ENCODE results near the gene CDK5R2.

Gene CDK5R2

DNA sequence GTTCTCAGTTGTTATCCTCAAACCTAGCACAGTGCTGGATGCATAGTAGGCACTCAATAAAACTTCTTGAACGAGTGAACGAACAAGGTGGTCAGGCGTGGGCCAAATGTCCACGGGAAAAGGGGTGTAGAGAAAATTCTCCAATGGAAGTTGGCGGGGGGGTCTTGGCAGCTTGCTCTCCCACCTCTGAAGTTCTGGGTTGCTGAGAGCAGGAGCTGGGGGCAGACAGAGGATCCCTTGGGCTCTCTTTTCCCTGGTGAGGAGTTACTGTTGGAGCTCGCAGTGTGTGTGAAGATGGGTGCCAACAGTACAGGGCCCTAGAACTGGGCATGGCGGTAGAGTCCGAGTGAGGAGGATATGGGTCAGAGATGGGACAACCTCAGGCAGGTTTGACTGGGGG, 36.1 kb downstream of the CDK5R2 start:
- no peak for ATAC-seq
- TF ChIP-seq GLIS3 (CRISPR knock-in tag; IDR thresholded peaks at IDR 0.05), result no peak
- TF ChIP-seq ZC3H10 (CRISPR knock-in tag; IDR thresholded peaks at IDR 0.05), result no peak
- no peak for TF ChIP-seq PPARA (CRISPR knock-in tag; IDR thresholded peaks at IDR 0.05; ENCODE audit: borderline replicate concordance)

GRCh38 chr2:218995972-218996711, 36.7 kb downstream of the CDK5R2 start:
- peak; percentile 89 for ATAC-seq

DNA sequence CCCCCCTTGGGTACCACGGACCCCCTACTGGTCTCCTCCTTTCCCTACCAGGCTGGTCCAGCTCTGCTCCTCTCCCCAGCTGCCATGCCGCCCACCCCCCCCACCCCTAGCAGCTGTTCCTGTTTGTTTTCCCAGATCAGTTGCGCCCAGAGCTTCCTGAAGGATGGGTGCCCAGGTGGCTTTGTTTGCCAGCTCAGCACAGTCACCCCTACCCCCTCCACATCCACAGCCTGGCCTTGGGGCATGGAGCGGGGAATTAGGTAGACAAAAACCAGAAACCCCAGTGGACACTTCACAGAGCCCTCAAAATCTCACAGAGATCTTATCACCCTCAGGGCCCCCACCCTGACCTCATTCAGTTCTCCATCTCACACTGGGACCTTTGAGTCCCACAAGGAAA, 37.5 kb downstream of the CDK5R2 start:
- no peak; the same call in 2 of the 3 replicates for ATAC-seq
- TF ChIP-seq PPARA (CRISPR knock-in tag; IDR thresholded peaks at IDR 0.05; ENCODE audit: borderline replicate concordance), result no peak
- peak; percentile 73; the same call in 1 of the 2 replicates for TF ChIP-seq TCF4 (CRISPR knock-in tag; IDR thresholded peaks at IDR 0.05; ENCODE audit: borderline replicate concordance)

More at GRCh38 chr2:218995972-218996711, 36.7 kb downstream of the CDK5R2 start:
- TF ChIP-seq ZFP30 (CRISPR knock-in tag; IDR thresholded peaks at IDR 0.05) (0 out of 2 replicates have a peak, but pooled peaks have one; percentile 4), ZNF8 (CRISPR knock-in tag; IDR thresholded peaks at IDR 0.05) (no peak)
- TF ChIP-seq, protein P1, sequence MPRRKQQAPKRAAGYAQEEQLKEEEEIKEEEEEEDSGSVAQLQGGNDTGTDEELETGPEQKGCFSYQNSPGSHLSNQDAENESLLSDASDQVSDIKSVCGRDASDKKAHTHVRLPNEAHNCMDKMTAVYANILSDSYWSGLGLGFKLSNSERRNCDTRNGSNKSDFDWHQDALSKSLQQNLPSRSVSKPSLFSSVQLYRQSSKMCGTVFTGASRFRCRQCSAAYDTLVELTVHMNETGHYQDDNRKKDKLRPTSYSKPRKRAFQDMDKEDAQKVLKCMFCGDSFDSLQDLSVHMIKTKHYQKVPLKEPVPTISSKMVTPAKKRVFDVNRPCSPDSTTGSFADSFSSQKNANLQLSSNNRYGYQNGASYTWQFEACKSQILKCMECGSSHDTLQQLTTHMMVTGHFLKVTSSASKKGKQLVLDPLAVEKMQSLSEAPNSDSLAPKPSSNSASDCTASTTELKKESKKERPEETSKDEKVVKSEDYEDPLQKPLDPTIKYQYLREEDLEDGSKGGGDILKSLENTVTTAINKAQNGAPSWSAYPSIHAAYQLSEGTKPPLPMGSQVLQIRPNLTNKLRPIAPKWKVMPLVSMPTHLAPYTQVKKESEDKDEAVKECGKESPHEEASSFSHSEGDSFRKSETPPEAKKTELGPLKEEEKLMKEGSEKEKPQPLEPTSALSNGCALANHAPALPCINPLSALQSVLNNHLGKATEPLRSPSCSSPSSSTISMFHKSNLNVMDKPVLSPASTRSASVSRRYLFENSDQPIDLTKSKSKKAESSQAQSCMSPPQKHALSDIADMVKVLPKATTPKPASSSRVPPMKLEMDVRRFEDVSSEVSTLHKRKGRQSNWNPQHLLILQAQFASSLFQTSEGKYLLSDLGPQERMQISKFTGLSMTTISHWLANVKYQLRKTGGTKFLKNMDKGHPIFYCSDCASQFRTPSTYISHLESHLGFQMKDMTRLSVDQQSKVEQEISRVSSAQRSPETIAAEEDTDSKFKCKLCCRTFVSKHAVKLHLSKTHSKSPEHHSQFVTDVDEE (CRISPR knock-in tag; IDR thresholded peaks at IDR 0.05), result peak; percentile 76

DNA sequence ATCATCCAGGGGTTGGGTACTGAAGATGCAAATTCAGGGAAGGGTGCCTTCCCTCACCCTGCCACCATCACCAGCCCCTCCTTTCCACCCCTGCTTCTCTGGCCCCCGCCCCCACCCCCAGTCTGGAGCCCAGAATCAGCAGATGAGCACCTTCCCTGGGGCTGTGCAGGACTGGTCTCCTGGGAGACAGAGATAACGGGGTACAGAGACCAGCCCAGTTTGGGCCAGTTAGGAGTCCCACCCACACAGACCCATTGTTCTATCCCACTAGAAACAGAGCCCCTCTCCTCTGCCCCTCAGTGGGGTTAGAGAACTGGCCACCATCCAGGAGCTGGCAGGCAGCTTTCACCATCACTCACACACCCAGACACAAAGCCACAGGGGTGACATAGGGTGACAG, 38.3 kb downstream of the CDK5R2 start:
- no peak; the same call in 2 of the 3 replicates for ATAC-seq

More for the DNA sequence above, 38.3 kb downstream of the CDK5R2 start:
- TF ChIP-seq, protein P2, sequence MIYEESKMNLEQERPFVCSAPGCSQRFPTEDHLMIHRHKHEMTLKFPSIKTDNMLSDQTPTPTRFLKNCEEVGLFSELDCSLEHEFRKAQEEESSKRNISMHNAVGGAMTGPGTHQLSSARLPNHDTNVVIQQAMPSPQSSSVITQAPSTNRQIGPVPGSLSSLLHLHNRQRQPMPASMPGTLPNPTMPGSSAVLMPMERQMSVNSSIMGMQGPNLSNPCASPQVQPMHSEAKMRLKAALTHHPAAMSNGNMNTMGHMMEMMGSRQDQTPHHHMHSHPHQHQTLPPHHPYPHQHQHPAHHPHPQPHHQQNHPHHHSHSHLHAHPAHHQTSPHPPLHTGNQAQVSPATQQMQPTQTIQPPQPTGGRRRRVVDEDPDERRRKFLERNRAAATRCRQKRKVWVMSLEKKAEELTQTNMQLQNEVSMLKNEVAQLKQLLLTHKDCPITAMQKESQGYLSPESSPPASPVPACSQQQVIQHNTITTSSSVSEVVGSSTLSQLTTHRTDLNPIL (CRISPR knock-in tag; IDR thresholded peaks at IDR 0.05; ENCODE audit: low read depth), result no peak
- TF ChIP-seq TOX (CRISPR knock-in tag; IDR thresholded peaks at IDR 0.05; ENCODE audit: borderline replicate concordance) (no peak), SNAI2 (CRISPR knock-in tag; IDR thresholded peaks at IDR 0.05) (no peak), ESRRG (CRISPR knock-in tag; IDR thresholded peaks at IDR 0.05) (no peak), TCF4 (CRISPR knock-in tag; IDR thresholded peaks at IDR 0.05; ENCODE audit: borderline replicate concordance) (peak; percentile 25; the same call in 1 of the 2 replicates), POU6F1 (CRISPR knock-in tag; IDR thresholded peaks at IDR 0.05; ENCODE audit: borderline replicate concordance, low read depth) (no peak)
- TF ChIP-seq, protein P3, sequence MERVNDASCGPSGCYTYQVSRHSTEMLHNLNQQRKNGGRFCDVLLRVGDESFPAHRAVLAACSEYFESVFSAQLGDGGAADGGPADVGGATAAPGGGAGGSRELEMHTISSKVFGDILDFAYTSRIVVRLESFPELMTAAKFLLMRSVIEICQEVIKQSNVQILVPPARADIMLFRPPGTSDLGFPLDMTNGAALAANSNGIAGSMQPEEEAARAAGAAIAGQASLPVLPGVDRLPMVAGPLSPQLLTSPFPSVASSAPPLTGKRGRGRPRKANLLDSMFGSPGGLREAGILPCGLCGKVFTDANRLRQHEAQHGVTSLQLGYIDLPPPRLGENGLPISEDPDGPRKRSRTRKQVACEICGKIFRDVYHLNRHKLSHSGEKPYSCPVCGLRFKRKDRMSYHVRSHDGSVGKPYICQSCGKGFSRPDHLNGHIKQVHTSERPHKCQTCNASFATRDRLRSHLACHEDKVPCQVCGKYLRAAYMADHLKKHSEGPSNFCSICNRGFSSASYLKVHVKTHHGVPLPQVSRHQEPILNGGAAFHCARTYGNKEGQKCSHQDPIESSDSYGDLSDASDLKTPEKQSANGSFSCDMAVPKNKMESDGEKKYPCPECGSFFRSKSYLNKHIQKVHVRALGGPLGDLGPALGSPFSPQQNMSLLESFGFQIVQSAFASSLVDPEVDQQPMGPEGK (CRISPR knock-in tag; IDR thresholded peaks at IDR 0.05; ENCODE audit: borderline replicate concordance), result no peak
- TF ChIP-seq, protein P1 (CRISPR knock-in tag; IDR thresholded peaks at IDR 0.05), result no peak
